ENCODE data around the gene WIPF1.

The WIPF1 gene

DNA sequence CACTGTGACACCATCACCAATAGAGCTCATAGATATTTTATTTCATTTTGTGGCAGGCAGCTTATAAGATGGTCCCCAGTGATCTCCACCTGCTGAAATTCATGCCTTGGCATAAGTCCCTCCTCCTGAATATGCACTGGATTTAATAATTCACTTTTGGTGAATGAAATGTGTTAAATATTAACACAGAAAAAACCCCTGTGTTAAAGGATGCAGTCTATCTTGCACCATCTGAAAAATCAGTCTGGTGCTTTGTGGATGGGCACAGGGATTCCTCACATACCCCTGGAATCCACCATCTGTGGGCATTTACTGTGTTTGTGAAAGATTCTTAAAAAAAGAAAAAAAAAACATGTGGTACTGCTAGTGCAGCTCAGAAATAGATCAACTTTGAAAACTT lies 26.1 kb upstream of the WIPF1 start:
- Histone ChIP-seq H3K4me3 (ENCODE audit: severe bottlenecking) (no peak overlapping the region), H3K4me1 (ENCODE audit: insufficient read depth, poor library complexity, severe bottlenecking) (no peaks in the 10 kb centered on the region), H3K27me3 (ENCODE audit: insufficient read depth, poor library complexity, severe bottlenecking) (no peaks in the 10 kb centered on the region), H3K9me3 (ENCODE audit: severe bottlenecking) (no peaks in the 10 kb centered on the region), H3K27ac (ENCODE audit: poor library complexity, severe bottlenecking) (no peak overlapping the region), H3K36me3 (ENCODE audit: low read depth) (no peaks in the 10 kb centered on the region)
- ATAC-seq (ENCODE audit: low read depth) (no peak), DNase-seq (ENCODE audit: low spot score) (no peak)
- TF ChIP-seq, protein P1, sequence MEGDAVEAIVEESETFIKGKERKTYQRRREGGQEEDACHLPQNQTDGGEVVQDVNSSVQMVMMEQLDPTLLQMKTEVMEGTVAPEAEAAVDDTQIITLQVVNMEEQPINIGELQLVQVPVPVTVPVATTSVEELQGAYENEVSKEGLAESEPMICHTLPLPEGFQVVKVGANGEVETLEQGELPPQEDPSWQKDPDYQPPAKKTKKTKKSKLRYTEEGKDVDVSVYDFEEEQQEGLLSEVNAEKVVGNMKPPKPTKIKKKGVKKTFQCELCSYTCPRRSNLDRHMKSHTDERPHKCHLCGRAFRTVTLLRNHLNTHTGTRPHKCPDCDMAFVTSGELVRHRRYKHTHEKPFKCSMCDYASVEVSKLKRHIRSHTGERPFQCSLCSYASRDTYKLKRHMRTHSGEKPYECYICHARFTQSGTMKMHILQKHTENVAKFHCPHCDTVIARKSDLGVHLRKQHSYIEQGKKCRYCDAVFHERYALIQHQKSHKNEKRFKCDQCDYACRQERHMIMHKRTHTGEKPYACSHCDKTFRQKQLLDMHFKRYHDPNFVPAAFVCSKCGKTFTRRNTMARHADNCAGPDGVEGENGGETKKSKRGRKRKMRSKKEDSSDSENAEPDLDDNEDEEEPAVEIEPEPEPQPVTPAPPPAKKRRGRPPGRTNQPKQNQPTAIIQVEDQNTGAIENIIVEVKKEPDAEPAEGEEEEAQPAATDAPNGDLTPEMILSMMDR (IDR thresholded peaks at IDR 0.05; ENCODE audit: poor library complexity, severe bottlenecking) = no peak

DNA sequence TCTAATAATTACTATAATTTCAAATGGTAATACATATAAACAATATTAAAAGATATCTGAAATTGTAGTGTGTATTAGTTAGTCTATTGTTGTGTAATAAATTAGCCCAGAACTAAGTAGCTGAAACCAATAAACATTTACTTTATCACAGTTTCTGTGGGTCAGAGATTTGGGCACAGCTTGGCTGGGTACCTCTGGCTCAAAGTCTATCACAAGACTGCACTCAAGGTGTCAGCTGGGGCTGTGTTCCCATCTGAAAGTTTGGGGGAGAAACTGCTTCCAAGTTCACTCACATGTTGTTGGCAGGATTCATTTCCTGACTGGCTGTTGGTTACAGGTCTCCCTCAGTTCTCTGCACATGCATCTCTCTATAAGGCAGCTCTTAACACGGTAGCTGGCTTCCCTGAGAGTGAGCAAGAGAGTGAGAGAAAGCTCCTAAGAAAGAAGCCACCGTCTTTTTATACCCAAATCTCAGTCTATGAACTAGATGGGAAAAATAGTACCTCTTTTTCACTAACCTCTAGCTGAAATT lies 25.6 kb upstream of the WIPF1 start:
- Histone ChIP-seq H3K27ac (ENCODE audit: poor library complexity, severe bottlenecking) (no peak overlapping the region), H3K27me3 (ENCODE audit: insufficient read depth, poor library complexity, severe bottlenecking) (no peaks in the 10 kb centered on the region), H3K4me3 (ENCODE audit: severe bottlenecking) (no peak overlapping the region), H3K4me1 (ENCODE audit: insufficient read depth, poor library complexity, severe bottlenecking) (no peaks in the 10 kb centered on the region), H3K9me3 (ENCODE audit: severe bottlenecking) (no peaks in the 10 kb centered on the region), H3K36me3 (ENCODE audit: low read depth) (no peaks in the 10 kb centered on the region)
- ATAC-seq (ENCODE audit: low read depth) (no peak), DNase-seq (ENCODE audit: low spot score) (no peak)
- TF ChIP-seq, protein P1 (IDR thresholded peaks at IDR 0.05; ENCODE audit: poor library complexity, severe bottlenecking) = no peak

DNA sequence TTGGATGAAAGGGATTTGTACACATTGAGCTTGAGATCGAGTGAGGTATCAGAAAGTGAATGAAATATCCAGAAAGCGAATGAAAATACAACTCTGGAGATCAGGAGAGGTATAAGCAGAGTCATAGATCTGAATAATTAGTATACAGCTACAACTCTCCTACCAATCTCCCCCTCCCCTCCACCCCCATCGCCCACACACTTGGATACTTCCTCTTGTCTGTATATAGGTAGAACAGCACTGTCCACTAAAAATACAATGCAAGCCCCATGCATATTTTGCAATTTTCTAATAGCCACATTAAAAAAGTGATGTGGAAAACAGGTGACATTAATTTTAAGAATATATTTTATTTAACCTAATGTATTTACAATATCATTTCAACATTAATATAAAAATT lies 23.7 kb upstream of the WIPF1 start:
- H3K27ac ChIP-seq (ENCODE audit: poor library complexity, severe bottlenecking) = no peak overlapping the region
- ATAC-seq (ENCODE audit: low read depth) = no peak

DNA sequence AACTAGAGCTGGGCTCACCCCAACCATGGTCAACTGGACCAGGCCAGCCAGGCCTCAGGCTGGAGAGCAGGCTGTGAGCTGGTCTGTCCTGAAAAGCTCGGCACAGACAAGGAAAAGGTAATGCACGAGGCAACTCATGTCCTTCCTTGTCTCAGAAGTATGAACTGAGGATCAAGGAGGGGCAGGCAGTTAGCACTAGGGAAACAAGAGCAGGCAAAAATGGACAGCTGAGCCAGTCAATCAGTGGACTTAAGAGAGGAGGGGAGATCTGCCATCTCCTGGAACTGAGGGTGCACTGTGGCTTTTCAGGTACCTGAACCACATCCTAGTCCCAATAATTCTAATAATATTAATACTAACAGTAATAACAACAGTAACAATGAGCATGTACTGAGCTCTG lies 20.6 kb upstream of the WIPF1 start:
- TF ChIP-seq, protein P1 (IDR thresholded peaks at IDR 0.05; ENCODE audit: poor library complexity, severe bottlenecking) = no peak
- H3K9me3 ChIP-seq (ENCODE audit: severe bottlenecking) = no peaks in the 10 kb centered on the region
- no peak overlapping the region for H3K27ac ChIP-seq (ENCODE audit: poor library complexity, severe bottlenecking)
- H3K27me3 ChIP-seq (ENCODE audit: insufficient read depth, poor library complexity, severe bottlenecking) = no peaks in the 10 kb centered on the region
- ATAC-seq (ENCODE audit: low read depth) (no peak), DNase-seq (ENCODE audit: low spot score) (no peak)
- H3K4me1 ChIP-seq (ENCODE audit: insufficient read depth, poor library complexity, severe bottlenecking) = peaks cover 32% of the 10 kb centered on the region
- no peaks in the 10 kb centered on the region for H3K36me3 ChIP-seq (ENCODE audit: low read depth)
- H3K4me3 ChIP-seq (ENCODE audit: severe bottlenecking) = no peak overlapping the region

More for the DNA sequence above, 23.7 kb upstream of the WIPF1 start:
- H3K9me3 ChIP-seq (ENCODE audit: severe bottlenecking) = no peaks in the 10 kb centered on the region
- no peak overlapping the region for H3K4me3 ChIP-seq (ENCODE audit: severe bottlenecking)
- TF ChIP-seq, protein P1 (IDR thresholded peaks at IDR 0.05; ENCODE audit: poor library complexity, severe bottlenecking) = no peak
- H3K4me1 ChIP-seq (ENCODE audit: insufficient read depth, poor library complexity, severe bottlenecking) = peaks cover 3% of the 10 kb centered on the region
- DNase-seq (ENCODE audit: low spot score) = no peak
- no peaks in the 10 kb centered on the region for H3K36me3 ChIP-seq (ENCODE audit: low read depth)
- H3K27me3 ChIP-seq (ENCODE audit: insufficient read depth, poor library complexity, severe bottlenecking) = no peaks in the 10 kb centered on the region

DNA sequence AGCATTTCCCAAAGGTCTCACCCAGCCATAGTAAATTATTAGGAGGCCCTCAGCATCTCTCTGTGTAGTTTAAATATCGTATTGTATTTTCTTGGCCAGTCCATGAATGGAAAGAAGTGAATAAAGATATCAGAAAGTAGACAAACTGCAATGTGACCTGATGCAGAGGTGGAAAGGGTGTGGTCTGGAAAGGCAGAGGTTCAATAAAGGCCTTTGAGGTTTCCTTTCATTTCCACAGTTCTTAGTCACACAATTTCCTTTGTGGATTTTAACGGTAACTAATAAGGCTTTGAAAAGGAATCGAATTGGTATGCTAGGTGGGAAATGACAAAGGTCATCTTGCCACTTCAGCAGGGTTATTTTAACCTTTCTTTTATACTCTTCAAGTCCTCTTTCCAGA lies 20.1 kb upstream of the WIPF1 start:
- DNase-seq (ENCODE audit: low spot score) = no peak
- no peak overlapping the region for H3K4me3 ChIP-seq (ENCODE audit: severe bottlenecking)
- H3K27ac ChIP-seq (ENCODE audit: poor library complexity, severe bottlenecking) = no peak overlapping the region
- H3K36me3 ChIP-seq (ENCODE audit: low read depth) = no peaks in the 10 kb centered on the region
- H3K9me3 ChIP-seq (ENCODE audit: severe bottlenecking) = no peaks in the 10 kb centered on the region
- H3K4me1 ChIP-seq (ENCODE audit: insufficient read depth, poor library complexity, severe bottlenecking) = peaks cover 32% of the 10 kb centered on the region
- H3K27me3 ChIP-seq (ENCODE audit: insufficient read depth, poor library complexity, severe bottlenecking) = no peaks in the 10 kb centered on the region
- no peak for ATAC-seq (ENCODE audit: low read depth)
- TF ChIP-seq, protein P1 (IDR thresholded peaks at IDR 0.05; ENCODE audit: poor library complexity, severe bottlenecking) = no peak
